Liver (tissue), 9 donors: ENCODE data around the gene CRYL1. TPM values are rescaled to one million over a fixed set of nuclear protein-coding genes. Genes with fewer than 3 reads are reported as not detected.

Experiments
- DNase-seq: peaks from one replicate; pipeline ENCODE4 v3.0.0-alpha.2; 2017; ENCODE audit warnings: low spot score
- H3K27ac ChIP-seq, 2 donors: one replicate each; pipeline ENCODE4 v1.7.0; 2013; ENCODE audit warnings: inconsistent platforms in 2 of 2, low read length in 2 of 2, control low read depth in 1 of 2, low read depth in 1 of 2, mild to moderate bottlenecking in 1 of 2
- H3K27me3 ChIP-seq, 4 donors: one replicate each; pipeline versions ENCODE4 v1.6.1 to v1.7.0; 2013; ENCODE audit warnings: low read length in 3 of 4, inconsistent platforms in 1 of 4, mild to moderate bottlenecking in 1 of 4, moderate library complexity in 1 of 4; ENCODE audit not compliant: control insufficient read depth in 4 of 4, insufficient read depth in 4 of 4
- H3K36me3 ChIP-seq, 4 donors: one replicate each; pipeline versions ENCODE4 v1.6.1 to v1.7.0; 2013; ENCODE audit warnings: low read length in 3 of 4, mild to moderate bottlenecking in 3 of 4, low read depth in 1 of 4, moderate library complexity in 1 of 4; ENCODE audit not compliant: control insufficient read depth in 4 of 4, insufficient read depth in 3 of 4
- H3K4me1 ChIP-seq, 4 donors: one replicate each; pipeline versions ENCODE4 v1.6.1 to v1.7.0; 2013; ENCODE audit warnings: low read length in 3 of 4, mild to moderate bottlenecking in 3 of 4, moderate library complexity in 1 of 4; ENCODE audit not compliant: control insufficient read depth in 4 of 4, insufficient read depth in 4 of 4
- H3K4me3 ChIP-seq, 3 donors: one replicate each; pipeline versions ENCODE4 v1.6.1 to v1.7.0; 2013; ENCODE audit warnings: low read length in 3 of 3, control low read depth in 1 of 3, low read depth in 1 of 3, mild to moderate bottlenecking in 1 of 3
- H3K9ac ChIP-seq, 2 donors: one replicate each; pipeline ENCODE4 v1.7.0; 2013; ENCODE audit warnings: low read length in 2 of 2, mild to moderate bottlenecking in 2 of 2, moderate library complexity in 2 of 2, control low read depth in 1 of 2, low read depth in 1 of 2
- H3K9me3 ChIP-seq, 4 donors: one replicate each; pipeline versions ENCODE4 v1.6.1 to v1.7.0; 2013; ENCODE audit warnings: low read length in 3 of 4; ENCODE audit not compliant: control insufficient read depth in 4 of 4
- ATF3 ChIP-seq: IDR thresholded peaks from 2 replicates; pipeline ENCODE4 v1.6.1; 2016; ENCODE audit warnings: antibody characterized with exemption
- CTCF ChIP-seq: fragments of 150-350 bp; IDR thresholded peaks from 2 replicates; pipeline ENCODE4 v1.5.1; 2017; ENCODE audit warnings: improper control_type of control experiment, low read depth, low read length; ENCODE audit not compliant: missing input control
- EGR1 ChIP-seq, 2 donors: IDR thresholded peaks; 2 replicates each; pipeline ENCODE4 v1.6.1; 2016 to 2018; ENCODE audit warnings: antibody characterized with exemption in 2 of 2, low read depth in 2 of 2
- FOXA1 ChIP-seq: IDR thresholded peaks from 2 replicates; pipeline ENCODE4 v1.6.1; 2016; ENCODE audit warnings: antibody characterized with exemption
- GABPA ChIP-seq, 2 donors: IDR thresholded peaks in 1 of 2; conservative IDR thresholded peaks in 1 of 2; 2 replicates each; pipeline ENCODE4 v1.6.1; 2016; ENCODE audit warnings: antibody characterized with exemption in 2 of 2, mild to moderate bottlenecking in 1 of 2, moderate library complexity in 1 of 2
- HNF4G ChIP-seq: IDR thresholded peaks from 2 replicates; pipeline ENCODE4 v1.6.1; 2016; ENCODE audit warnings: antibody characterized with exemption
- NR2F2 ChIP-seq: IDR thresholded peaks from 2 replicates; pipeline ENCODE4 v1.6.1; 2016; ENCODE audit warnings: antibody characterized with exemption
- RAD21 ChIP-seq, 2 donors: IDR thresholded peaks; 2 replicates each; pipeline ENCODE4 v1.6.1; 2016; ENCODE audit warnings: antibody characterized with exemption in 2 of 2, mild to moderate bottlenecking in 2 of 2
- REST ChIP-seq: IDR thresholded peaks from 2 replicates; pipeline ENCODE4 v1.6.1; 2016; ENCODE audit warnings: antibody characterized with exemption, mild to moderate bottlenecking
- SP1 ChIP-seq: IDR thresholded peaks from 2 replicates; pipeline ENCODE4 v1.6.1; 2018; ENCODE audit warnings: antibody characterized with exemption, mild to moderate bottlenecking
- TAF1 ChIP-seq: conservative IDR thresholded peaks from 2 replicates; pipeline ENCODE4 v1.6.1; 2016; ENCODE audit warnings: antibody characterized with exemption, mild to moderate bottlenecking
- YY1 ChIP-seq: IDR thresholded peaks from 2 replicates; pipeline ENCODE4 v1.6.1; 2016; ENCODE audit warnings: antibody characterized with exemption, mild to moderate bottlenecking
- ZBTB33 ChIP-seq: IDR thresholded peaks from 2 replicates; pipeline ENCODE4 v1.6.1; 2016; ENCODE audit warnings: antibody characterized with exemption
- WGBS: extraction: QIAGEN DNeasy Blood & Tissue Kit; methylation state at CpG from one replicate; pipeline ENCODE4 v1.1.7; 2013; 5-methylcytosine and 5-hydroxymethylcytosine counted together
- polyA plus RNA-seq, 2 donors: library from polyadenylated mRNA; stranded (reverse) in 1 of 2; unstranded in 1 of 2; fragments of 200-250 nt in 1 of 2; fragments of >200 nt in 1 of 2; fragmentation: Nextera tagmentation in 1 of 2; extraction: Ambion mirVana in 1 of 2; gene quantifications; one replicate each; pipeline versions ENCODE4 v1.2.1 to v1.2.3, GENCODE V29; 2013 to 2015
- total RNA-seq, 2 donors: library from RNA; depleted of rRNA; stranded (reverse); fragments of >200 nt; gene quantifications; one replicate each; pipeline ENCODE4 v1.2.3, GENCODE V29; 2014
- donor health status: healthy.
- donor health status: healthy.
- donor health status: healthy.
- donor health status: healthy.
- donor health status: healthy.

Gene CRYL1
- total and polyA plus RNA-seq, 4 donors, result 87.8 to 179 (median 168) TPM

- TF ChIP-seq ATF3 (no peak), SP1 (no peak), FOXA1 (no peak)
Measured at GRCh38 chr13:20474515-20474914, 51.1 kb downstream of the CRYL1 start (continued).

- Histone ChIP-seq H3K36me3 (peaks cover 12 to 24% (median 20%) of the 10 kb centered on the region in 4 donors), H3K9ac (no peak overlapping the region), H3K4me3 (no peak overlapping the region), H3K27me3 (no peaks in the 10 kb centered on the region), H3K9me3 (no peaks in the 10 kb centered on the region), H3K27ac (no peak overlapping the region), H3K4me1 (peaks cover 0 to 2% (median 0%) of the 10 kb centered on the region in 4 donors)
- WGBS, result 87% methylated on average over 6 of the region's 6 CpGs
- no peak for DNase-seq
- TF ChIP-seq REST (no peak), RAD21 (IDR thresholded peaks at IDR 0.05) (no peak), NR2F2 (no peak), YY1 (no peak)
Measured at GRCh38 chr13:20473888-20474287, 51.8 kb downstream of the CRYL1 start.

GRCh38 chr13:20473139-20473538 lies 52.5 kb downstream of the CRYL1 start:
- Histone ChIP-seq H3K9me3 (no peaks in the 10 kb centered on the region), H3K36me3 (peaks cover 12 to 26% (median 22%) of the 10 kb centered on the region in 4 donors), H3K4me1 (peaks cover 0 to 2% (median 0%) of the 10 kb centered on the region in 4 donors), H3K9ac (no peak overlapping the region), H3K4me3 (no peak overlapping the region), H3K27me3 (no peaks in the 10 kb centered on the region), H3K27ac (no peak overlapping the region)
- TF ChIP-seq RAD21 (IDR thresholded peaks at IDR 0.05), result no peak
- TF ChIP-seq ZBTB33, result no peak
- TF ChIP-seq EGR1 (IDR thresholded peaks at IDR 0.05; ENCODE audit: low read depth in 2 of 2), result no peak
- TF ChIP-seq CTCF, result no peak
- TF ChIP-seq HNF4G, result no peak
- TF ChIP-seq REST, result no peak
- no peak for TF ChIP-seq TAF1
- TF ChIP-seq GABPA (IDR thresholded peaks at IDR 0.05 in 1 of 2, conservative IDR thresholded peaks at IDR 0.05 in 1 of 2), result no peak
- TF ChIP-seq SP1, result no peak
- TF ChIP-seq ATF3, result no peak
- no peak for DNase-seq
- 97% methylated on average over 14 of the region's 14 CpGs for whole genome bisulfite sequencing
